ENCODE results near the gene VWA2. TPM values are rescaled to one million over a fixed set of nuclear protein-coding genes. Genes with fewer than 3 reads are reported as not detected.

The VWA2 gene
- total and polyA plus RNA-seq, 10 of the 15 experiments (the other 5 are each of a cell fraction or from before 2014, with no cell fraction given), result 0.03 TPM; not detected in 9

DNA sequence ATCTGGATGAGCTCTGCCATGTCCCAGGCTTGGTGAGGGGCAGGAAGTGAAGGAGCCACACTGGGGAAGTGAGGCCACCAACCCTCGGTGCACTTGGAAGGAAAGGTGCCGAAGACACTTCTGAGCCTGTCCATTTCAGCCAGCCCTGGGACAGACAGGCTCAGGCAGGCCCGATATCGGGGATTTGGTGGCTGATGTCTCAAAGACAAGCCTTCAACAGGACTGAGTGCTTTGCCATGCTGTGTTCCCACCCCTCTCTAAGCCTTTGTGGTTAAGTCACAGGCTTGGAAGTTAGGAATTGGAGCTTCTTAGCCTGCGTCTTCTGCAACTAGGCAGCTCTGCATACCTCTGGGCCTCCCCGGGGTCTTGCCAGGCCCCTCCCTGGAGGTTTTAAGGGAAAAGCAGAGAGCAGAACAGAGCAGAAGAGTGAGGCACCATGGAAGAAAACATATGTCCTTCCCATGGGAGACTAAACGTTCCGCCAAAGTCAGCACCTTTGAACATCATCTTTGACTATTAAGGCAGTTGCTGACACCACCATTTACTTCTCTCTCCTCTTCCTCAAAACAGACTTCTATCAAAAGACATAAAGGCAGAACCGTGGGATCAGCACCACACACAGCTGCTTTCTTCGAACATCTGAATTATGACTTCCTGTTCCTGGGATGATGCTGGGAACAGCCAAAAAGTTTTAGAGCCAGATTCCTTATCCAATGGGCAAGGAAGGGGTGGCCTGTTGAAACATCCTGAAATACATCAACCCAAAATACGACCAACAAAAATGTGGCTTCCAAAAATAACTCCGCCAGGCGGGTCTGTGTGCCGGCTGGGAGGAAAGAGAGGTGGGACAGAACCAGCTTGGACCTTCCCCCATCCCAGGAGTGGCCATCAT lies 93.5 kb downstream of the VWA2 start:
- H3K4me2 ChIP-seq (ENCODE audit: control insufficient read depth, insufficient read depth), result no peak overlapping the region
- H3K27me3 ChIP-seq (replicated peaks in 1 of 2; ENCODE audit: control insufficient read depth in 2 of 2, insufficient read depth in 2 of 2, low read length in 1 of 2), result no peaks in the 10 kb centered on the region; a peak in 1 of 4 replicates
- intact Hi-C loops (cut with micrococcal nuclease; ENCODE audit: unreplicated experiment) (no loop called here), in situ Hi-C loops (cut with MboI) (no loop called here)
- H3K36me3 ChIP-seq (ENCODE audit: control insufficient read depth in 2 of 2, insufficient read depth in 2 of 2, low read length in 1 of 2), result no peaks in the 10 kb centered on the region
- no peak overlapping the region for H3K4me3 ChIP-seq
- no TSS peak for BruUV-seq (replicated peaks)
- WGBS (ENCODE audit: insufficient coverage, insufficient replicate concordance, low lambda C conversion rate, missing lambda C conversion rate), result 25% methylated on average over 14 of the region's 14 CpGs
- no peak overlapping the region for H3K27ac ChIP-seq (ENCODE audit: control insufficient read depth, insufficient read depth)
- ChIA-PET CTCF (interaction anchor here (4.2 kb wide), 1 partner anchor 29 kb away, joined by 16 read pairs; no protein-coding TSS in a partner anchor), SMC1A (ENCODE audit: uncharacterized antibody, unreplicated experiment) (interaction anchor here (0.7 to 1.4 kb wide), 2 partner anchors 34 to 221 kb away, joined by 3 read pairs; no protein-coding TSS in a partner anchor), RAD21 (ENCODE audit: unreplicated experiment) (interaction anchor here (0.7 kb wide), 1 partner anchor 28 kb away, joined by 3 read pairs; no protein-coding TSS in a partner anchor), POLR2A (no interaction called here)
- no peak overlapping the region for H3K9ac ChIP-seq (ENCODE audit: control insufficient read depth, insufficient read depth, low read length)
- no peak for DNase-seq (ENCODE audit: low read depth, low spot score)
- no peak; the same call in 2 of the 3 replicates for ATAC-seq
- H4K20me1 ChIP-seq (ENCODE audit: control insufficient read depth, insufficient read depth), result no peaks in the 10 kb centered on the region
- no peaks in the 10 kb centered on the region for H3K79me2 ChIP-seq (ENCODE audit: control insufficient read depth, insufficient read depth, low read length)
- no peak for FAIRE-seq
- no peaks in the 10 kb centered on the region for H3K9me3 ChIP-seq (replicated peaks; ENCODE audit: control insufficient read depth, insufficient read depth, low read length)
- peaks cover 4% of the 10 kb centered on the region; the same call in 1 of the 2 replicates for H3K4me1 ChIP-seq (ENCODE audit: control insufficient read depth, insufficient read depth, low read length)
- H2AFZ ChIP-seq (ENCODE audit: control insufficient read depth, low read depth, low read length), result no peak overlapping the region
- TF ChIP-seq, protein P1, sequence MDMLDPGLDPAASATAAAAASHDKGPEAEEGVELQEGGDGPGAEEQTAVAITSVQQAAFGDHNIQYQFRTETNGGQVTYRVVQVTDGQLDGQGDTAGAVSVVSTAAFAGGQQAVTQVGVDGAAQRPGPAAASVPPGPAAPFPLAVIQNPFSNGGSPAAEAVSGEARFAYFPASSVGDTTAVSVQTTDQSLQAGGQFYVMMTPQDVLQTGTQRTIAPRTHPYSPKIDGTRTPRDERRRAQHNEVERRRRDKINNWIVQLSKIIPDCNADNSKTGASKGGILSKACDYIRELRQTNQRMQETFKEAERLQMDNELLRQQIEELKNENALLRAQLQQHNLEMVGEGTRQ (IDR thresholded peaks at IDR 0.05; ENCODE audit: borderline replicate concordance, low read depth, low read length), result no peak
- TF ChIP-seq ETV6 (conservative IDR thresholded peaks at IDR 0.05 in 1 of 2, IDR thresholded peaks at IDR 0.05 in 1 of 2; ENCODE audit: borderline replicate concordance in 1 of 2, low read depth in 1 of 2) (no peak), STAT1 (conservative IDR thresholded peaks at IDR 0.05) (no peak), FOXK2 (IDR thresholded peaks at IDR 0.05) (no peak), ZNF274 (IDR thresholded peaks at IDR 0.05; ENCODE audit: insufficient read depth, insufficient read length) (no peak), FOS (IDR thresholded peaks at IDR 0.05; ENCODE audit: borderline replicate concordance, extremely low read depth, insufficient read length) (no peak), NFYA (IDR thresholded peaks at IDR 0.05; ENCODE audit: borderline replicate concordance, low read depth, low read length) (no peak), SREBF1 (IDR thresholded peaks at IDR 0.05; ENCODE audit: low read length) (no peak), SRF (IDR thresholded peaks at IDR 0.05; ENCODE audit: low read depth in 2 of 2, low read length in 2 of 2) (no peak), MYC (IDR thresholded peaks at IDR 0.05; ENCODE audit: insufficient read depth, insufficient read length, insufficient replicate concordance, low read length, severe bottlenecking) (no peak)
- TF ChIP-seq, protein P2, sequence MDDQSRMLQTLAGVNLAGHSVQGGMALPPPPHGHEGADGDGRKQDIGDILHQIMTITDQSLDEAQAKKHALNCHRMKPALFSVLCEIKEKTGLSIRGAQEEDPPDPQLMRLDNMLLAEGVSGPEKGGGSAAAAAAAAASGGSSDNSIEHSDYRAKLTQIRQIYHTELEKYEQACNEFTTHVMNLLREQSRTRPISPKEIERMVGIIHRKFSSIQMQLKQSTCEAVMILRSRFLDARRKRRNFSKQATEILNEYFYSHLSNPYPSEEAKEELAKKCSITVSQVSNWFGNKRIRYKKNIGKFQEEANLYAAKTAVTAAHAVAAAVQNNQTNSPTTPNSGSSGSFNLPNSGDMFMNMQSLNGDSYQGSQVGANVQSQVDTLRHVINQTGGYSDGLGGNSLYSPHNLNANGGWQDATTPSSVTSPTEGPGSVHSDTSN (IDR thresholded peaks at IDR 0.05; ENCODE audit: insufficient replicate concordance, low read depth, low read length), result no peak
- TF ChIP-seq, protein P3, sequence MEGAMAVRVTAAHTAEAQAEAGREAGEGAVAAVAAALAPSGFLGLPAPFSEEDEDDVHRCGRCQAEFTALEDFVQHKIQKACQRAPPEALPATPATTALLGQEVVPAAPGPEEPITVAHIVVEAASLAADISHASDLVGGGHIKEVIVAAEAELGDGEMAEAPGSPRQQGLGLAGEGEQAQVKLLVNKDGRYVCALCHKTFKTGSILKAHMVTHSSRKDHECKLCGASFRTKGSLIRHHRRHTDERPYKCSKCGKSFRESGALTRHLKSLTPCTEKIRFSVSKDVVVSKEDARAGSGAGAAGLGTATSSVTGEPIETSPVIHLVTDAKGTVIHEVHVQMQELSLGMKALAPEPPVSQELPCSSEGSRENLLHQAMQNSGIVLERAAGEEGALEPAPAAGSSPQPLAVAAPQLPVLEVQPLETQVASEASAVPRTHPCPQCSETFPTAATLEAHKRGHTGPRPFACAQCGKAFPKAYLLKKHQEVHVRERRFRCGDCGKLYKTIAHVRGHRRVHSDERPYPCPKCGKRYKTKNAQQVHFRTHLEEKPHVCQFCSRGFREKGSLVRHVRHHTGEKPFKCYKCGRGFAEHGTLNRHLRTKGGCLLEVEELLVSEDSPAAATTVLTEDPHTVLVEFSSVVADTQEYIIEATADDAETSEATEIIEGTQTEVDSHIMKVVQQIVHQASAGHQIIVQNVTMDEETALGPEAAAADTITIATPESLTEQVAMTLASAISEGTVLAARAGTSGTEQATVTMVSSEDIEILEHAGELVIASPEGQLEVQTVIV (IDR thresholded peaks at IDR 0.05; ENCODE audit: borderline replicate concordance, partially characterized antibody), result no peak
- TF ChIP-seq, protein P4, sequence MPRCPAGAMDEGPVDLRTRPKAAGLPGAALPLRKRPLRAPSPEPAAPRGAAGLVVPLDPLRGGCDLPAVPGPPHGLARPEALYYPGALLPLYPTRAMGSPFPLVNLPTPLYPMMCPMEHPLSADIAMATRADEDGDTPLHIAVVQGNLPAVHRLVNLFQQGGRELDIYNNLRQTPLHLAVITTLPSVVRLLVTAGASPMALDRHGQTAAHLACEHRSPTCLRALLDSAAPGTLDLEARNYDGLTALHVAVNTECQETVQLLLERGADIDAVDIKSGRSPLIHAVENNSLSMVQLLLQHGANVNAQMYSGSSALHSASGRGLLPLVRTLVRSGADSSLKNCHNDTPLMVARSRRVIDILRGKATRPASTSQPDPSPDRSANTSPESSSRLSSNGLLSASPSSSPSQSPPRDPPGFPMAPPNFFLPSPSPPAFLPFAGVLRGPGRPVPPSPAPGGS (IDR thresholded peaks at IDR 0.05; ENCODE audit: borderline replicate concordance, insufficient read depth, low read depth, low read length, poor library complexity, severe bottlenecking), result no peak
- TF ChIP-seq, protein P5, sequence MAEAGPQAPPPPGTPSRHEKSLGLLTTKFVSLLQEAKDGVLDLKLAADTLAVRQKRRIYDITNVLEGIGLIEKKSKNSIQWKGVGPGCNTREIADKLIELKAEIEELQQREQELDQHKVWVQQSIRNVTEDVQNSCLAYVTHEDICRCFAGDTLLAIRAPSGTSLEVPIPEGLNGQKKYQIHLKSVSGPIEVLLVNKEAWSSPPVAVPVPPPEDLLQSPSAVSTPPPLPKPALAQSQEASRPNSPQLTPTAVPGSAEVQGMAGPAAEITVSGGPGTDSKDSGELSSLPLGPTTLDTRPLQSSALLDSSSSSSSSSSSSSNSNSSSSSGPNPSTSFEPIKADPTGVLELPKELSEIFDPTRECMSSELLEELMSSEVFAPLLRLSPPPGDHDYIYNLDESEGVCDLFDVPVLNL (IDR thresholded peaks at IDR 0.05; ENCODE audit: low read depth, low read length), result no peak
